Nephron progenitor cell (in vitro differentiated cells): ENCODE data around the gene PAX5.

ENCODE experiments used
- DNase-seq: peaks from one replicate; pipeline ENCODE4 v3.0.0; 2021
- H3K27ac Mint-ChIP-seq: 2 replicates; pipeline ENCODE4 v1.8.0; 2021; ENCODE audit warnings: mild to moderate bottlenecking, moderate library complexity, mixed read lengths
- H3K27me3 Mint-ChIP-seq: 2 replicates; pipeline ENCODE4 v1.8.0; 2021; ENCODE audit warnings: mild to moderate bottlenecking, low read depth, mixed read lengths; ENCODE audit not compliant: poor library complexity
- H3K36me3 Mint-ChIP-seq: 2 replicates; pipeline ENCODE4 v1.8.0; 2021; ENCODE audit warnings: low read depth, mixed read lengths
- H3K4me1 Mint-ChIP-seq: 2 replicates; pipeline ENCODE4 v1.8.0; 2021; ENCODE audit warnings: mixed read lengths
- H3K4me3 Mint-ChIP-seq: 2 replicates; pipeline ENCODE4 v1.8.0; 2021; ENCODE audit warnings: mild to moderate bottlenecking, moderate library complexity, mixed read lengths
- H3K9me3 Mint-ChIP-seq: 2 replicates; pipeline ENCODE4 v1.8.0; 2021; ENCODE audit warnings: mild to moderate bottlenecking, moderate library complexity, mixed read lengths
- CTCF ChIP-seq: fragments of 200-600 bp; sonication (generic); IDR thresholded peaks from 2 replicates; pipeline ENCODE4 v1.5.0; 2021; ENCODE audit warnings: antibody characterized with exemption

PAX5 gene

GRCh38 chr9:36923025-36923625 lies 110.9 kb downstream of the PAX5 start:
- H3K27me3 Mint-ChIP-seq = peaks cover 43% of the 10 kb centered on the region
- no peak for DNase-seq
- peaks cover 11% of the 10 kb centered on the region for H3K9me3 Mint-ChIP-seq
- no peak overlapping the region for H3K27ac Mint-ChIP-seq
- no peaks in the 10 kb centered on the region for H3K4me1 Mint-ChIP-seq
- no peak overlapping the region for H3K4me3 Mint-ChIP-seq
- no peak for TF ChIP-seq CTCF
- no peaks in the 10 kb centered on the region for H3K36me3 Mint-ChIP-seq

- peaks cover 38% of the 10 kb centered on the region for H3K27me3 Mint-ChIP-seq
These were observed 111.5 kb downstream of the PAX5 start for GRCh38 chr9:36922548-36922947.

DNA sequence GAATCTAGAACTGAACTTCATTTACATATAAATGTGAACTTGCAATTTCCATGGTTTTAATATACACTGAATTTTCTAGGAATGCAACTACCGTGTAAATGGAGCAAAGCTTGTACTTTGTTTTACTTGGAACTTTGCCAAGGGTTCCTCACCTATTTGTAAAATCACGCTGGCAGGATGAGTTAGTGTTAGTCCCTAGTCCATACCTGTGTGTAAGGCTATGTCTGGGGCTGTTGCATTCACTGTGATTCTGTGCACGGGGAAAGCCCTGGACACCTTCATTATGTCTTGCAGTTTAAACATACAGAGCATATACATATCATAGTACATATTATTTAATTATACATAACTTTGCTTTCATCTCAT lies 119.9 kb downstream of the PAX5 start:
- Mint-ChIP-seq H3K9me3 (peaks cover 18% of the 10 kb centered on the region), H3K36me3 (no peaks in the 10 kb centered on the region), H3K27ac (no peak overlapping the region), H3K4me3 (no peak overlapping the region), H3K27me3 (peaks cover 28% of the 10 kb centered on the region), H3K4me1 (no peaks in the 10 kb centered on the region)
- TF ChIP-seq CTCF = peak; percentile 2
- DNase-seq = no peak

More at GRCh38 chr9:36922548-36922947, 111.5 kb downstream of the PAX5 start:
- TF ChIP-seq CTCF = no peak
- no peak overlapping the region for H3K4me3 Mint-ChIP-seq
- peaks cover 16% of the 10 kb centered on the region for H3K9me3 Mint-ChIP-seq
- no peaks in the 10 kb centered on the region for H3K4me1 Mint-ChIP-seq
- H3K27ac Mint-ChIP-seq = no peak overlapping the region
- no peak for DNase-seq
- H3K36me3 Mint-ChIP-seq = no peaks in the 10 kb centered on the region

GRCh38 chr9:36913393-36914211 lies 120.5 kb downstream of the PAX5 start:
- H3K4me3 Mint-ChIP-seq = no peak overlapping the region
- peaks cover 12% of the 10 kb centered on the region for H3K9me3 Mint-ChIP-seq
- no peak overlapping the region for H3K27ac Mint-ChIP-seq
- peak; percentile 20 for TF ChIP-seq CTCF
- H3K36me3 Mint-ChIP-seq = no peaks in the 10 kb centered on the region
- peaks cover 31% of the 10 kb centered on the region for H3K27me3 Mint-ChIP-seq
- DNase-seq = no peak
- no peaks in the 10 kb centered on the region for H3K4me1 Mint-ChIP-seq

- Mint-ChIP-seq H3K9me3 (peaks cover 4% of the 10 kb centered on the region), H3K27ac (no peak overlapping the region), H3K36me3 (no peaks in the 10 kb centered on the region), H3K27me3 (peaks cover 36% of the 10 kb centered on the region), H3K4me1 (no peaks in the 10 kb centered on the region), H3K4me3 (no peak overlapping the region)
- TF ChIP-seq CTCF = no peak
- DNase-seq = no peak
These were observed 121.4 kb downstream of the PAX5 start for GRCh38 chr9:36912620-36913019.
